OCI-LY1 (cell line): ENCODE data around the gene DNAH11.

Experiments used
- EZH2 ChIP-seq: fragments of 200-600 bp; sonication (generic), shearing (Covaris generic); IDR thresholded peaks from 2 replicates; pipeline ENCODE4 v1.8.0; 2017; ENCODE audit warnings: borderline replicate concordance, mixed run types, mild to moderate bottlenecking, antibody characterized with exemption, low read length, moderate library complexity, mixed read lengths
- TF ChIP-seq, protein P1 (sequence below): fragments of 200-600 bp; sonication (generic), shearing (Covaris generic); IDR thresholded peaks from 2 replicates; pipeline ENCODE4 v1.5.1; 2017; ENCODE audit warnings: mild to moderate bottlenecking, antibody characterized with exemption, low read length, moderate library complexity, mixed read lengths

DNA sequence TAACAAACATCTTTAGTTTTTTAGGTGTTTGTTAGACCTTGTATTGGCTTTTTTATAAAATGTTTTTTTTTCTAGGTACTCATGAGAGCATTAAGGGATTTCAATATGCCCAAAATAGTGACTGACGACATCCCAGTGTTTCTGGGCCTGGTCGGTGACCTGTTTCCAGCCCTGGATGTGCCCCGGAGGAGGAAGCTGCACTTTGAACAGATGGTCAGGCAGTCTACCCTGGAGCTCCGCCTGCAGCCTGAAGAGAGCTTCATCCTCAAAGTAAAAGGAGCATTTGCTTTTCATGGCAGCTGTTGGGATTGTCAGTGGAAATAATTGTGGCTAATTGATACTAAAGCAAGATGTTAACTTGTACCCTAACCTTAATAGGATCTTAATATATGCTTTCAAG, 161.5 kb downstream of the DNAH11 start:
- TF ChIP-seq, protein P1, sequence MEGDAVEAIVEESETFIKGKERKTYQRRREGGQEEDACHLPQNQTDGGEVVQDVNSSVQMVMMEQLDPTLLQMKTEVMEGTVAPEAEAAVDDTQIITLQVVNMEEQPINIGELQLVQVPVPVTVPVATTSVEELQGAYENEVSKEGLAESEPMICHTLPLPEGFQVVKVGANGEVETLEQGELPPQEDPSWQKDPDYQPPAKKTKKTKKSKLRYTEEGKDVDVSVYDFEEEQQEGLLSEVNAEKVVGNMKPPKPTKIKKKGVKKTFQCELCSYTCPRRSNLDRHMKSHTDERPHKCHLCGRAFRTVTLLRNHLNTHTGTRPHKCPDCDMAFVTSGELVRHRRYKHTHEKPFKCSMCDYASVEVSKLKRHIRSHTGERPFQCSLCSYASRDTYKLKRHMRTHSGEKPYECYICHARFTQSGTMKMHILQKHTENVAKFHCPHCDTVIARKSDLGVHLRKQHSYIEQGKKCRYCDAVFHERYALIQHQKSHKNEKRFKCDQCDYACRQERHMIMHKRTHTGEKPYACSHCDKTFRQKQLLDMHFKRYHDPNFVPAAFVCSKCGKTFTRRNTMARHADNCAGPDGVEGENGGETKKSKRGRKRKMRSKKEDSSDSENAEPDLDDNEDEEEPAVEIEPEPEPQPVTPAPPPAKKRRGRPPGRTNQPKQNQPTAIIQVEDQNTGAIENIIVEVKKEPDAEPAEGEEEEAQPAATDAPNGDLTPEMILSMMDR: no peak
- TF ChIP-seq EZH2: no peak
